ENCODE data around the gene SYDE1. TPM values are rescaled to one million over a fixed set of nuclear protein-coding genes. Genes with fewer than 3 reads are reported as not detected.

SYDE1 gene
- total and polyA plus RNA-seq, 2 of the 4 experiments (the other 2 are of a cell fraction): 19.4 to 64.9 TPM

DNA sequence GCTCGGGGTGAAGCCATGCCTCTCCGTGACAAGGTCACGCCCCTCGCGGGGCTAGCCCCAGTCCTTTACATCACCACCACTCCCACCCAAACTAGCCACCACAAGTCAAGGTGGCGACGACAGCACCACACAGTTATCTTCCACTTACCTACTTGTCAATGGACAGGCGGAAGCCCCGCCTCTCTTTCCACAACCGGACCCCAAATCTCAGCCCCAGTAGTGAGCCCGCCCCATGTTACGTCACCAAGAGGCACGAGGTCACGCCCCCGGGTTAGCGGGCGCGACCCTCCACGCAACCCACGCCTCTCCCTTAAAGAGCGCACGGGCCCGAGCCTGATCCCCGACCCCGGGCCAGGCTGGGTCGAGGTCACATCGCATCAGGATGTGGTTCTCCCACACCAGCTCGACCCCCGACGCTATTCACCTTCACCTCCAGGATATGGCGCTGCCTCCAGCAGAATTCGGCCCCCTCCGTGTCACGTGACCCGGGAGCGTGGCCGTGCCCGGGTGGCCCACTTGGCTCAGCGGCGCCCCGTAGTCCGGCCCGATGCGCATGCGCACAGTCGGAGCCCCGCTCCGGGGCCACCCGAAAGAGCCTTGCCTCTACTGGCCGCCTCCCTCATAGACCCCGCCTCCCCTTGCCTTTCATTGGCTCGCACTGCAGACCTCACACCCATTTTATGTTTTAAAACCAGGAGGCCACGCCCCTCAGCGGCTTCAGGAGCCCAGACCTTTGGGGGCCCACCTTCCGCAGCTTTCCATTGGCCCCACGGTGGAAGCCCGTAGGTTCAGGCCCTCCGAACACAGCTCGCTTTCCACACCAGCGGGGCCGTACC lies 18.2 kb downstream of the SYDE1 start:
- 0% methylated on average over 18 of the region's 61 CpGs; no CpG with 5 or more reads in 1 of the 2 experiments for WGBS, 2 experiments (ENCODE audit: extremely low coverage in 2 of 2, insufficient read length in 1 of 2)
- H3K18ac ChIP-seq (ENCODE audit: low read depth, low read length): peak overlapping the region; percentile 76
- H4K20me1 ChIP-seq (ENCODE audit: insufficient read depth, low read length): 0 out of 2 replicates have a peak, but pooled peaks cover 3% of the 10 kb centered on the region
- H3K23ac ChIP-seq (ENCODE audit: low read depth, low read length): peak overlapping the region; percentile 69
- peak overlapping the region; percentile 97 for H2AK5ac ChIP-seq (ENCODE audit: low read depth, low read length)
- dilution Hi-C loops (cut with HindIII; ENCODE audit: low sequenced_read_pairs, unreplicated experiment): no loop called here
- peaks cover 18 to 34% of the 10 kb centered on the region in 2 experiments for H3K79me1 ChIP-seq (ENCODE audit: low read depth in 1 of 2, low read length in 2 of 2)
- peak overlapping the region; percentile 93 for H3K27ac ChIP-seq (ENCODE audit: insufficient read depth, low read length)
- peak overlapping the region; percentile 88 for H3K4me2 ChIP-seq (ENCODE audit: low read depth, low read length)
- peak overlapping the region; percentile 91 for H3K4ac ChIP-seq (ENCODE audit: low read depth, low read length)
- peak overlapping the region; percentile 92 for H2BK5ac ChIP-seq (ENCODE audit: low read depth, low read length, poor library complexity, severe bottlenecking)
- peak overlapping the region; percentile 28 for H2BK20ac ChIP-seq (ENCODE audit: low read depth, low read length)
- peak overlapping the region; percentile 78 for H3K4me3 ChIP-seq (ENCODE audit: insufficient read depth, low read depth, low read length)
- peak overlapping the region; percentile 96 for H2AK9ac ChIP-seq (replicated peaks; ENCODE audit: low read depth, low read length, poor library complexity)
- POLR2A ChIA-PET (ENCODE audit: unreplicated experiment): interaction anchor here (0.5 to 1.7 kb wide), 4 partner anchors 10 to 13 kb away, joined by 3 to 6 read pairs (median 4); no protein-coding TSS in a partner anchor
- peak overlapping the region; percentile 74; the same call in 2 of the 3 replicates for H2BK15ac ChIP-seq (ENCODE audit: low read depth, low read length)
- peak overlapping the region; percentile 80 for H3K56ac ChIP-seq (ENCODE audit: extremely low read depth, insufficient read depth, low read length)
- H4K5ac ChIP-seq (ENCODE audit: low read depth, low read length): peak overlapping the region; percentile 86
- peak overlapping the region; percentile 87 for H3K14ac ChIP-seq (replicated peaks; ENCODE audit: low read depth, low read length)
- DNase-seq (peak; percentile 95), ATAC-seq (ENCODE audit: low read depth) (peak; percentile 94)
- peak overlapping the region; percentile 64 to 92 for H4K8ac ChIP-seq (ENCODE audit: low read depth in 2 of 2, low read length in 2 of 2)
- no peaks in the 10 kb centered on the region for H3K27me3 ChIP-seq (ENCODE audit: control insufficient read depth, insufficient read depth, low read length)
- H2BK120ac ChIP-seq (ENCODE audit: low read depth, low read length): peak overlapping the region; percentile 82
- H3K36me3 ChIP-seq (ENCODE audit: control insufficient read depth, insufficient read depth, low read length): peaks cover 14% of the 10 kb centered on the region
- H2AFZ ChIP-seq (replicated peaks; ENCODE audit: low read length, poor library complexity): peak overlapping the region; percentile 99
- intact Hi-C loops (cut with micrococcal nuclease): loop anchor here (1.0 kb wide), 1 partner anchor 11 kb away; no protein-coding TSS in a partner anchor
- in situ Hi-C loops (cut with MboI; ENCODE audit: low sequenced_read_pairs): no loop called here
- no peaks in the 10 kb centered on the region for H3K9me3 ChIP-seq (ENCODE audit: control insufficient read depth, insufficient read depth, low read length)
- H3K9ac ChIP-seq (ENCODE audit: low read depth, low read length): peak overlapping the region; percentile 86
- BruUV-seq (replicated peaks): no TSS peak
- peaks cover 6% of the 10 kb centered on the region for H3K4me1 ChIP-seq (ENCODE audit: control insufficient read depth, insufficient read depth, low read length)
- CTCF ChIA-PET: interaction anchor here (0.5 to 1.8 kb wide), 4 partner anchors 13 to 315 kb away, joined by 3 to 5 read pairs (median 4); no protein-coding TSS in a partner anchor
- peak overlapping the region; percentile 93 for H4K91ac ChIP-seq (ENCODE audit: insufficient read depth, low read depth, low read length)
- no peaks in the 10 kb centered on the region for H3K9me1 ChIP-seq (ENCODE audit: insufficient read depth, low read length)
- TF ChIP-seq MAZ (IDR thresholded peaks at IDR 0.05; ENCODE audit: borderline replicate concordance, low read depth, low read length): peak; percentile 91; the same call in 1 of the 2 replicates
- TF ChIP-seq FOS (IDR thresholded peaks at IDR 0.05; ENCODE audit: low read depth, low read length): peak; percentile 43; the same call in 1 of the 2 replicates
- TF ChIP-seq BHLHE40 (IDR thresholded peaks at IDR 0.05; ENCODE audit: low read depth, low read length): peak; percentile 93
- TF ChIP-seq RFX5 (IDR thresholded peaks at IDR 0.05; ENCODE audit: low read depth, low read length): no peak
- TF ChIP-seq CEBPB (IDR thresholded peaks at IDR 0.05; ENCODE audit: low read depth, low read length): peak; percentile 39; the same call in 1 of the 2 replicates
- TF ChIP-seq MAFK (IDR thresholded peaks at IDR 0.05; ENCODE audit: low read depth, low read length): no peak
- TF ChIP-seq, protein P1, sequence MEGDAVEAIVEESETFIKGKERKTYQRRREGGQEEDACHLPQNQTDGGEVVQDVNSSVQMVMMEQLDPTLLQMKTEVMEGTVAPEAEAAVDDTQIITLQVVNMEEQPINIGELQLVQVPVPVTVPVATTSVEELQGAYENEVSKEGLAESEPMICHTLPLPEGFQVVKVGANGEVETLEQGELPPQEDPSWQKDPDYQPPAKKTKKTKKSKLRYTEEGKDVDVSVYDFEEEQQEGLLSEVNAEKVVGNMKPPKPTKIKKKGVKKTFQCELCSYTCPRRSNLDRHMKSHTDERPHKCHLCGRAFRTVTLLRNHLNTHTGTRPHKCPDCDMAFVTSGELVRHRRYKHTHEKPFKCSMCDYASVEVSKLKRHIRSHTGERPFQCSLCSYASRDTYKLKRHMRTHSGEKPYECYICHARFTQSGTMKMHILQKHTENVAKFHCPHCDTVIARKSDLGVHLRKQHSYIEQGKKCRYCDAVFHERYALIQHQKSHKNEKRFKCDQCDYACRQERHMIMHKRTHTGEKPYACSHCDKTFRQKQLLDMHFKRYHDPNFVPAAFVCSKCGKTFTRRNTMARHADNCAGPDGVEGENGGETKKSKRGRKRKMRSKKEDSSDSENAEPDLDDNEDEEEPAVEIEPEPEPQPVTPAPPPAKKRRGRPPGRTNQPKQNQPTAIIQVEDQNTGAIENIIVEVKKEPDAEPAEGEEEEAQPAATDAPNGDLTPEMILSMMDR (conservative IDR thresholded peaks at IDR 0.05; ENCODE audit: low read depth, low read length): no peak; the same call in 1 of the 2 replicates
- TF ChIP-seq RAD21 (IDR thresholded peaks at IDR 0.05; ENCODE audit: low read length): no peak
- TF ChIP-seq SMC3 (IDR thresholded peaks at IDR 0.05; ENCODE audit: low read depth, low read length): no peak
- no peak for TF ChIP-seq POLR2A (IDR thresholded peaks at IDR 0.05; ENCODE audit: low read depth, low read length)
- 0 out of 2 replicates have a peak, but pooled peaks have one; percentile 43 for TF ChIP-seq CHD1 (IDR thresholded peaks at IDR 0.05; ENCODE audit: low read depth, low read length)
- TF ChIP-seq MXI1 (IDR thresholded peaks at IDR 0.05; ENCODE audit: borderline replicate concordance, low read depth, low read length): peak; percentile 60; the same call in 1 of the 2 replicates
- TF ChIP-seq, protein P2, sequence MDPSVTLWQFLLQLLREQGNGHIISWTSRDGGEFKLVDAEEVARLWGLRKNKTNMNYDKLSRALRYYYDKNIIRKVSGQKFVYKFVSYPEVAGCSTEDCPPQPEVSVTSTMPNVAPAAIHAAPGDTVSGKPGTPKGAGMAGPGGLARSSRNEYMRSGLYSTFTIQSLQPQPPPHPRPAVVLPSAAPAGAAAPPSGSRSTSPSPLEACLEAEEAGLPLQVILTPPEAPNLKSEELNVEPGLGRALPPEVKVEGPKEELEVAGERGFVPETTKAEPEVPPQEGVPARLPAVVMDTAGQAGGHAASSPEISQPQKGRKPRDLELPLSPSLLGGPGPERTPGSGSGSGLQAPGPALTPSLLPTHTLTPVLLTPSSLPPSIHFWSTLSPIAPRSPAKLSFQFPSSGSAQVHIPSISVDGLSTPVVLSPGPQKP (IDR thresholded peaks at IDR 0.05; ENCODE audit: borderline replicate concordance, low read depth, low read length): no peak

All from IMR-90 (cell line).